GM18867 (cell line): ENCODE results near the gene RTN4R.

Source experiments
- ATAC-seq: cut with Tn5 transposase; IDR thresholded peaks from one replicate; pipeline ENCODE4 v1.9.1; 2021; ENCODE audit warnings: mild to moderate bottlenecking, moderate library complexity; ENCODE audit not compliant: unreplicated experiment

RTN4R gene

DNA sequence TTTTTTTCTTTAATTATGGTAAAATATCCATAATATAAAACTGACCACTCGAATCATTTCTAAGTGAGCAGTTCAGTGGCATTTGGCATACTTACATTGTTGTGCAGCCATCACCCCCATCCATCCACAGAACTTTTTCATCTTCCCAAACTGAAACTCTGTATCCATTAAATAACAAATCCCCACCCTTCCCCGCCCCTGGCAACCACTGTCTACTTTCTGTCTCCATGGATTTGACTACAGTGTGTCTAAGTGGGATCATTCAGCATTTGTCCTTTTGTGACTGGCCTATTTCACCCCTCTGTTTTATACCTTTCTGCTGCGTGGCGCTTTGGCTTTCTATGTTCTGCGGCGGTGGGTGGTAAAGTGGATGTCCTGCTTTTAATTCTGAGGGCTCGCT, 49.1 kb downstream of the RTN4R start:
- ATAC-seq: no peak

DNA sequence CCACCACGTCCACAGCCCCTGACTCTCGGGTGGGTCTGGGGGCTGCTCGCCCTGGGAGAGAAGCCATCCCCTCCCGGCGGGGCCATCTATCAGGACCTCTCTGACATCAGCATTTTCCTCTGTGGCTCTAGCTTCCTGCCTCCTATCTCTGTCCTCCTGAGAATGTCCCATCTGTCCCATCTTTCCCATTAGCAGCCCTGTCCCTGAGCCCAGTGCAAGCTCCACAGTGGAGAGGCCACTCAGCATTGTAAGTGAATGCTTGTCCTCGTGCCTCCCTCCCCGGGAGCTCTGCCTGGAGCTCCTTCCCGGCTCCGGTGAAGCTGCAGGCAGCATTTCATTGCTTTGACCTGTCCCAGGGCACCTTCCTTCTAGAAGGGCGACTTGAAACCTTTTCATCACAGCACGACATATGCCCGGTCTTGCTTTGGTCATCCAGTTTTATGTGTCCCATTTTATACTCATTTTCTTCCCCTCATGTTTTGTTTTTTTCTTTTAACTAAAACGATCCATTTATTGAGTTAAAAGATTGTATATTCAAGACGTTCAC, 49.7 kb downstream of the RTN4R start:
- no peak for ATAC-seq

- ATAC-seq: no peak
These were observed 50.6 kb downstream of the RTN4R start for GRCh38 chr22:20217563-20217962.

DNA sequence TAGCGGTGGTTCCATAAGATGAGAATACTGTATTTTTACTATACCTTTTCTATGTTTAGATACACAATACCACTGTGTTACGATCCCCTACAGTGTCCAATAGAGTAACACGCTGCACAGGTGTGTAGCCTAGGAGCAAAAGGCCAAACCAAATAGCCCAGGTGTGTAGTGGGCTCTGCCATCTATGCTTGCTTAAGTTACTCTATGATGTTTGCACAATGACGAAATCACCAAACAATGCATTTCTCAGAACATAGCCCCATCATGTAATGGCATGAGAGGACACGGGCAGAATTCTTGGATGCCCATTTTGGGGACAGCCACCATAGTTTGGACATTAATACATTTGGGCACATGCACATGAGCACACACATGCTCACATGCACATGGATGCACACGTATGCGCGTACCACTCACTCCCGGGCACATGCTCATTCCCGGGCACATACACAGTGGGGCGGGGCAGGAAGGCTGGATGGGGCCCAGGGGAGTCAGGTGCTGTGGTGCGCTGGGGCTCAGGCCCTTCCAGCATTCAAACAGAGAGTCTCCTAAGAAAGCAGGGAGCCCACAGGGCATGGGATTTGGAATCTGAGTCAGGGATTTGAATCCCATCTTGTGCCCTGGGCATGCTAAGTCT, 51.1 kb downstream of the RTN4R start:
- no peak for ATAC-seq

DNA sequence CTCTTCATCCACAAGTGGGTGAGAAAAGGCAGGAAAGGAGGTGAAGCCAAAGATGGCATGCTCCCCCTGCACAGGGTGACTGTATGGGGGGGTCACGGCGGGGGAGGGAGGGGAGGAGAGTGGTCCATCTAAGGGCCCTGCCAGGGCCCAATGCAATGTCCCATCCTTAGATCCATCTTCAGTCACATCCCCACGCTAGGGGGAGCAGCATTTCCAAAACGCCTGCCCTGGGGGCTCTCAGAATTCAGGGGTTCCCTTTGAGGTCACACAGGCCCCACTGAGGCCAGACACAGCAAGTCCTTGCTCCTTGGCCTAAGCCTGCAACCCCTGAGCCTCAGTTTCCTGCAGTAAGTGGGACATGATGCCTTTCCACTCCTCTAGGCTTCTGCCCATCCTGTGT, 52.4 kb downstream of the RTN4R start:
- ATAC-seq: no peak

DNA sequence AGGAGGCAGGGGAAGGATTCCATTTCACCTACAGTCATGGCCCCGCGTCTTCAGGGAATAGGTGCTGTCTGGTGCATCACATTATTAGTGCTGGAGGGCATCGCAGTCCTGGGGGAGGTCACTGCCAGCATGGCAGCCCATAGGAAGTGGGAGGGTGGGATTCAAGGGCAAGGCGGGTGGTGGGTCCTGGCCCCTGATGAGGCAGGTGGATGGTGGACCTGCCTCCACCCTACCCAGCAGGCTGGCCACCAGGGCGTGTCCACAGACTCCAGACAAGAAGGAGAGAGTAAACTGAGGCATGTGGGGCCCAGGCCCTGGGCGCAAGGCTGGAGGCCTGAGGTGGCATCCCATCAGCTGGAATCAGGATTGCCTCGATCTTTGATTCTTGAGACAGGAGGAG, 53.3 kb downstream of the RTN4R start:
- ATAC-seq: no peak

DNA sequence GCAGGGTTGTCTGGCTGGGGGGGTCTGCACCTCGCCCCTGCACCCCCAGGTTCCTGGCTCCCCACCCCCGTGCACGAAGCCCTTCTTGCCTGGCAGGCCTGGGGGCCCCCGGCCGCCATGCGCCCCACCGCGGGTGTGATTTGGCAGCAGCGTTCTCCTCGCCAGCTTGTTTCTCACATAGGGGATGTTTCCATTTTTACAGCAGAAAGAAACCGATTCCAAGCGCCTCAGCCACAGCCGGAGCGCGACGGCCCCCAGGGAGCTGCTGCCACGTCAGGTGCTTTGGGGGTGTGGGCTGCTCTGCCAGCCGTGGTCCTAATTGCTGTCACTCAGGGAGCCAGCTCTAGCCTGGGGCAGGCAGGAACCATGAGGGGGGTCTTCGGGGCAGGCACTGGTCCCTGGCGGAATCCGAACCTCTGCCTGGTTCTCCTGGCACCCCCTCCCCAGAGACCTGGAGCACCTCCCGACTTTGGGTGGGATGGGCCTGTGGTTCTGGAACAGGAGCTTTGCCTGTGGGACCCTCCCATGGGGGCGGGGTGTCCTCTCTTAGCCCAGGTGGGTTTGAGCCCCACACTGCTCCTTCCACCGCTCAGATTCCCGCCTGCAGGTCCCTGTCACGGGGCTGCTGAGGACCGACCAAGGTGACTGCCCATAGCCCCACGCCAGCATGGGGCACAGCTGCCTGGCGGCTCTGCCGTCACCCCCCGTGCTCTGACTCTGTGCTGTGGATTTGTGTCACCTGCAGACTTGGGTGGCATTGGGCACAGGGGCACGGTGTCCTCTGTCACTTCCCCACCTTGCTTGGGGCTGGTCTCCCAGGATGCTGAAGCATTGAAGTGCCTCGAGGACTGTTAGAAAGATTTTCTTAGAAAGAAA, 54.0 kb downstream of the RTN4R start:
- ATAC-seq: no peak

DNA sequence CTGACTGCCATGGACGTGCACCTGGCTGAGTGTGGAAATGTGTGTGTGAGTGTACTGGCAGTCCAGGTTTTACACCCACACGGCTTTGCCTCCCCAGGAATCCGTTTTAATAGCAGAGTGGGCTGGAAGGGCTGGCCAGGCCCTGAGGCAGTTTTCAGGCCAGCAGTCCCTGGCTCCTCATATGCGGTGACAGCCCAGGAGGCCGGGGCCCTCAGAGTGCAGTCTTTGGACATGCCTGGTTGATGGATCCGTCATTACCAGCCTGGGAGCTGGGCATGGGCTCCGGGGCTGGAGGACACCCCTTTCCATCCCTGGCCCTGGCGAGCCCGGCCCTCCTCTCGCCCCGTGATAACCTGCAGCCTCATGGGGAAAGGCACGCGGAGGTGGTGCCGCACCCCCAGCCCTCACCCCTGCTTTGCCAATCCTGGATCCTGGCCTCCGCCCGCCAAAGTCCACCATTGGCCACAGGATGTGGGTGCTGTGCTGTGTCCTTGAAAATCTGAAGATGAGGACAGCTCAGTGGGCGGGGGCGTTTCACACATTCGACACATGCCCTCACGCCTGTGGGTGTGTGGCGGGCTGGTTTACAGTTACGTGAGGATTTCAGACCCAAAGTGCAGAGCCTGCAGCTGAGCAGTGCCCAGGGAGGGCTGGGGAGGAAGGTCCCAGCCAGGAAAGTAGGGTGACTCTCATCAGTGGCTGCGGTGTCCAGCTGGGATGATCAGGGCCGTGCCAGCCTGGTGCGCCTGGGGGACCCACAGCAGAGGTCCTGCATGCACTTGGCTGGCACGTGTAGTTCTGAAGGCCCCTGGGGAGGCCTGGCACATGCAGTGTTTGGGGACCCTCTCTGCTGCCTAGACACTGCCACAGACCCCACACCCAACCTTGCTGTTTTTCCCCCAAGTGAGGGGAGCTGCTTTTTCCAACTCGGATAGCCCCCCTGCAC, 55.1 kb downstream of the RTN4R start:
- ATAC-seq: no peak

- no peak for ATAC-seq
These were observed 55.9 kb downstream of the RTN4R start for GRCh38 chr22:20211997-20212753.

GRCh38 chr22:20211409-20211996, 56.6 kb downstream of the RTN4R start:
- ATAC-seq: no peak

DNA sequence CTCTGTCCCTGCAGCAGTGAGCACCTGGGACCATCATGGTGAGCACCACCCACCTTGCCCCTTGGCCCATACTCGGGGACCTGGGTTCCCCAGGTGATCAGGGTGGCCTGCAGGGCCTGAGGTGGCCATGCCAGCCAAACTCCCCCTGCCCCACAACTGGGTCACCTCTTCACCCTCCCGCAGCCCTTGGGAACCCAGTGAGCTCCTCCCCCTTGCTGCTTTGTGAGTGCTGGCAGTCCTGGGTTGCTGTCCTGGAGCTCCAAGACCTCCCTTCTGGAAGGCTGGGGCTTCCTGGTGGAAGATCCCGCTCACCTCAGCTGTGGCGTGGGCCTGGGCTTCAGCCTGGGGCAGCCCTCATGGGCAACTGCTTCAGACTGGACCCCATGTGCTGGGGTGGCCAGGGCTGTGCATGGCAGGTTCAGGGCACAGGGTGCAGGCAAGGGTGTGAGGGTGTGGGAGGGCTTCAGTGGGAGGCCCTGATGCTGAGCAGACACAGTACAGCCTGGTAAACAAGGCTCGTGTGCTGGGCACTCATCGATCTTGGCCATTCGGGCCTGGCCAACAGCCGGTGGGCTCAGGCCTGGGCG, 57.6 kb downstream of the RTN4R start:
- ATAC-seq: no peak

- no peak for ATAC-seq
These were observed 58.3 kb downstream of the RTN4R start for GRCh38 chr22:20209761-20210250.

DNA sequence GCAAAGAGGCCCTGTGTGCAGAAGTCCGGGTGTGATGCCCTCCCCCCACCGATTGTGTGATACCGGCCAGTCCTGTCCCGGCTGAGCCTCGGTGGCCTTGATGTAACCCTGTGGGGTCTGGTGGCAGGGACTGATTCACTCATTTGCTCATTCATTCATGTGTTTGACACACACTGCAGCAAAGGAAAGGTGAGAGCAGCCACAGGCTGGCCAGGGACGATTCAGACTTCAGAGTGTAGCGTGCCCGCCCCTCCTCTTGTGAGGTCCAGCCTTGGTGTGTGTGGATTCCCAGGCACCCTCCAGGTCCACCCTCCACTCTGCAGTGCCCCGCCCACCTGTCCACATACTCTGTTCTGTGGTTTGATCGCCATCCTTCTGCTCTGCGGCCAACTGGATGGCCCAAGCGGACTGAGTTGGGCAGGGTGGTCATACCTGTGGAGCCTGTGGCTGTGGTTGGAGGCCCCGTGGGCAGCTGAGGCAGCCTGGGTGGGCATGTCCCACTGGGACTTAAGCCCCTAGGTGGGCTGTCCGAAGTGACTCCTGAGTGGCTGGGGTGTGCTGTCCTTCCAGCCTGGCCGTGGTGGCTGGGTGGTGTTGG, 59.3 kb downstream of the RTN4R start:
- ATAC-seq: no peak

DNA sequence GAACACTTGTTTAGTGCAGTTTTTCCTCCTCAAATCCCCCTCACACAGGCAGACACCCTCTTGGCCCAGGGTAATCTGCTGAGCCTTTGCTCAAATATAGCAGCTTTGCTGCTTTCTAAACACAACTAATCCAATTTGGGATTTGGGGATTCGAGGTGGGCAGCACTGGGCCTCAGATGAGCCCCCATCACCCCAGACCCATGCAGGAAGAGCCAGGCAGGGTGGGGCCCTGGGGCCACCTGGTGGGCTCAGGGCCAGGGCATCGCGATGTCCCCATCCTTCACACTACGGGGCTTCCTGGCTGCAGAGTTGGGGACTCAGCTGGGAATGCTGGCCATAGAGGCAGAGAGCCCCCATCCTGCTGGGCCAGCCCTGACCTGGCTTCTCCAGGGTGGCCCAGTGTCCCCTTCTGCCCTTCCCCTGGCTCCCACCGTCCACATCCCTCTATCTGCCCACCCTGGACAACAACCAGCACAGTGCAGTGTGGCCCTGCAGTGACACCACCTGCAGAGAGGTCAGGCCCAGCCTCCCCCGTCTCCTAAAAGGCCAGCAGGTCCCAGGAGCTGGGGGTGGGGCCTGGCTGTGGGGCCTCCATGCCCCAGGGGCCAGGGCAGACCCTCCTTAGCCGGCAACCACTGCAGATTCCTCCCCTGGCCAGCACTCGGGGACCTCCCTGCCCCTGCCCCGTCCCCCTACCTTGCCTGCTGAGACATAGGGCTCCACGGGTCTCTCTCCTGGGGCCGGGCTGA, 60.7 kb downstream of the RTN4R start:
- ATAC-seq: no peak

DNA sequence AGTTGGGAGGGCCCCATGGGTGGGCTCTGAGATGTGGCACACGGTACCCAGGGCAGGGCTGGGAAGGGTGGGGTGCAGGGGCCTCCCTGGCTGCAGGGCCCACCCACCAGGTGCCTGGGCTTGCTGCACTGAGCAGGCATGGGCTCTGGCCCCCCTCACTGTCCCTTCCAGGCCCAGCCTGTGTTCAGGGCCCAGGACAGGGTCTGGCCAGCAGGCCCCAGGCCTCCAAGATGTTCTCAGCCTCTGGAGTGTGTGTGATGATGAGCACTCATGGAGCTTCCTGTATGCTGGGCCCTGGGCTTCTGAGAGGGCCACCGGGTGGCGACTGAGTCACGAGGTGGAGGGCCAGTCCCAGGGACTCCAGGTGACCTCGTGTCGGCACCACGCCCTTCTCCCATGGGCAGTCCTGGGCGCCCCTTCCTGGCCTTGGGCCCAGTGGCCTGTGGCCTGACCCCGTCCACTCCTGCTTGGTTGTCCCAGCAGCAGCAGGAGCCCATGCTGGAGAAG, 61.4 kb downstream of the RTN4R start:
- no peak for ATAC-seq

DNA sequence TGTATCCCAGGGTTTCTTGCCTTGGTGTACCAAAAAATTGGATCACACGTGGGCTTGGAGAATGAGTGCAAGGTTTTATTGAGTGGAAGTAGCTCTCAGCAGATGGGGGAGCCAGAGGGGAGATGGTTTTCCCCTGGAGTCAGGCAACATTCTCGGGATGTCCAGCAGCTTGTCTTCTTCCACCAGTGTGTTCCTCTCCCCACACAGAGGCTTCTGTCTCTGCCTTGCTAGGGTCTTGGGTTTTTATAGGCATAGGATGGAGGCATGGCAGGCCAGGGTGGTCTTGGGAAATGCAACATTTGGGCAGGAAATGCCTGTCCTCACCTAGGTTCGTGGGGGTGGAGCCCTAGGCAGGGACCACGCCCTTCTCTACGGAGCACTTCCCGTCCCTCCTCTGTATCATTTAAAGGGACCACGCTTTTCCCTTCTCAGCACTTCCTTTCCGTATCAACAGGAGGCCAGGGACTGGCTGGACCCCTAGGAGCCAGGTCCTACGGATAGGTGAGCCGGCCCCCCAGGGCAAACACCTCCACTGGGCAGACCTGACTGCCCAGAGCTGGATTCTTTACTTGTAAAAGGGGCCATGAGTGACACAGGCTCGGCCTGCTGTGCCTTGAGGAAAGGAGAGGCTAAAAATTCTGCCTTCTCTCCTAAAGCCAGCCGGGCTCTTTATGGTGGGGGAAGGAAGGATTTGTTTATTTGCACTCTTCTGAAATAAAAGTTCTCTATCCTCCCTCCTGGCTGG, 62.0 kb downstream of the RTN4R start:
- no peak for ATAC-seq

- no peak for ATAC-seq
These were observed 62.6 kb downstream of the RTN4R start for GRCh38 chr22:20205464-20205963.
